ENCODE data around the gene THRB.

DNA sequence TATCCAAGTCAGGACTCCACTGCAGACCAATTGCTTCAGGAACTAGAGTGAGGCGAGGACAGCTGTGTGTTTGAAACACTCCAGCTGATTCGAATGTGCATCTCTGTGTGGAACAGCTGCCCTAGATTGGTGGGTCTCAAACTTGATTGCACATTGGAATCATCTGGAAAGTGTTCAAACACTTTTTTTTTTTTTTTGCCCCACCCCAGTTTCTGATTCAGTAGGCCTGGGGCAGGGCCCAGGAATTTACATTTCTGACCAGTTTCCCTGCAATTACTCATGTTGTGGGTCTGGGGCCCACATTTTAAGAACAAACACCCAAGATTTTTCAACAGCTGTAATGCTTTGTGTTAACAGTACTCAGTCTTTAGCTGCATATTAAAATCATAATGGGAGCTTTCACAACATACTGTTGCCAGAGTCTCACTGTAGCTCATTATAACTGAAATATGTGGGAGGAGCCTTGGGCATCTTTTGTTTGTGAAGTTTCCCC lies 392.9 kb downstream of the THRB start:
- no peak for TF ChIP-seq EZH2 (IDR thresholded peaks at IDR 0.05; ENCODE audit: low read depth)
- TF ChIP-seq, protein P1, sequence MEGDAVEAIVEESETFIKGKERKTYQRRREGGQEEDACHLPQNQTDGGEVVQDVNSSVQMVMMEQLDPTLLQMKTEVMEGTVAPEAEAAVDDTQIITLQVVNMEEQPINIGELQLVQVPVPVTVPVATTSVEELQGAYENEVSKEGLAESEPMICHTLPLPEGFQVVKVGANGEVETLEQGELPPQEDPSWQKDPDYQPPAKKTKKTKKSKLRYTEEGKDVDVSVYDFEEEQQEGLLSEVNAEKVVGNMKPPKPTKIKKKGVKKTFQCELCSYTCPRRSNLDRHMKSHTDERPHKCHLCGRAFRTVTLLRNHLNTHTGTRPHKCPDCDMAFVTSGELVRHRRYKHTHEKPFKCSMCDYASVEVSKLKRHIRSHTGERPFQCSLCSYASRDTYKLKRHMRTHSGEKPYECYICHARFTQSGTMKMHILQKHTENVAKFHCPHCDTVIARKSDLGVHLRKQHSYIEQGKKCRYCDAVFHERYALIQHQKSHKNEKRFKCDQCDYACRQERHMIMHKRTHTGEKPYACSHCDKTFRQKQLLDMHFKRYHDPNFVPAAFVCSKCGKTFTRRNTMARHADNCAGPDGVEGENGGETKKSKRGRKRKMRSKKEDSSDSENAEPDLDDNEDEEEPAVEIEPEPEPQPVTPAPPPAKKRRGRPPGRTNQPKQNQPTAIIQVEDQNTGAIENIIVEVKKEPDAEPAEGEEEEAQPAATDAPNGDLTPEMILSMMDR (conservative IDR thresholded peaks at IDR 0.05) = no peak
